ENCODE results near the gene RBL1.
A peak's percentile ranks its signal among the peaks of the same experiment; 100 is the strongest.
"Not testable (repeated sequence)": the region's sequence is repeated elsewhere in the genome, so short reads cannot be mapped to it uniquely, and the experiment has no call there.

The RBL1 gene

DNA sequence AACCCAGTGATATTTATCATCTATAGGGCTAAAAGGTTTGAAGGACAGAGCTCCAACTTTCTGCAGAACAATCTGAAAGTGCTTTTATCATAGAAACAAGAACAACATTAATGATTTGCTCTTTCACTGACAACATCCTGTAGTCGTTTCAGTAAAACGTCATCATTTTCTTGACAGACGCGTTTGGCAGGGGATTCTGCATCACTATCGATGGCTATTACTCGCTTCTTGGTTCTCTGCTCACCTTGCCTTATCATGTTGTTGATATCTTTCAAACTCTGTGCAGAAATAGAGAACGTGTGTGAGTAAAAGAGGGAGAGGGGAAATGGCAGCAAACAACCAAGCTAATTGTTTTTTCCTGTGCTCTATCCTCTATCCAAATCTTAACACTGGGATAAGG, 97.1 kb downstream of the RBL1 start:
- TF ChIP-seq CTCF (IDR thresholded peaks at IDR 0.05), result no peak
- no peak for DNase-seq (ENCODE audit: low spot score)
- Histone ChIP-seq H3K27ac (no peak overlapping the region), H3K4me3 (no peak overlapping the region)

DNA sequence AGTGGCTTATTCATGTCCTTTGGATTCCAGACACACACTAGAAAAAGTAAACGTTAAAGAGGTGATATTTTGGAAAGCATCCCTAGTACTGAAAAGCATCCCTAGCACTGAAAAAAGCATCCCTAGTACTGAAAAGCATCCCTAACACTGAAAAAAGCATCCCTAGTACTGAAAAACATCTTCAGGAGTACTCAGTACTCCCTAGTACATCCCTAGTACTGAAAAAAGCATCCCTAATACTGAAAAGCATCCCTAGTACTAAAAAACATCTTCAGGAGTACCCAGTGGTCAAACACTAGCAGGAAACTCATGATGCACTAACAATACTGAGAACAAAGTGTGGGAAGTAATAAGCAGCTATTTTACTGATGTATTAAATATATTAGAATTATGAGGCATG, 98.7 kb downstream of the RBL1 start:
- DNase-seq (ENCODE audit: low spot score), result no peak
- no peak overlapping the region for H3K27ac ChIP-seq
- H3K4me3 ChIP-seq, result no peak overlapping the region
- no peak for TF ChIP-seq CTCF (IDR thresholded peaks at IDR 0.05)

- not testable (repeated sequence) for H3K27ac ChIP-seq; H3K4me3 ChIP-seq; DNase-seq (ENCODE audit: low spot score)
These were observed 101.6 kb downstream of the RBL1 start for GRCh38 chr20:36994221-36994620.

- H3K4me3 ChIP-seq, result no peak overlapping the region
- no peak for TF ChIP-seq CTCF (IDR thresholded peaks at IDR 0.05)
- DNase-seq (ENCODE audit: low spot score), result no peak
- H3K27ac ChIP-seq, result no peak overlapping the region
These were observed 102.9 kb downstream of the RBL1 start for GRCh38 chr20:36992802-36993334.

DNA sequence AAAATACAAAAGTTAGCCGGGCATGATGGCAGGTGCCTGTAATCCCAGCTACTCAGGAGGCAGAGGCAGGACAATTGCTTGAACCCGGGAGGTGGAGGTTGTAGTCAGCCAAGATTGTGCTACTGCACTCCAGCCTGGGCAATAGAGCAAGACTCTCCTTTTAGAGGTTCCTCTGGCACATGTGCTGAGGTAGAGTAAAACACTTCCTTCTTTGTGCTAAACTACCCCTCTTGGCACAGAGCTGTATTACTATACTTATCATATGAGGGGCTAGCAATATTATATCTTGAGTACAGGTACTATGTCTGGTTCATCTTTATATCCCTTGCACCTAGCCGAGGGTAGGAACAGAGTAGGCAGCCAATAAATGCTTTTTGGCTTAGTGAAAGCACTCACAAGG, 104.1 kb downstream of the RBL1 start:
- DNase-seq (ENCODE audit: low spot score), result no peak
- Histone ChIP-seq H3K4me3 (no peak overlapping the region), H3K27ac (no peak overlapping the region)
- TF ChIP-seq CTCF (IDR thresholded peaks at IDR 0.05), result no peak

- no peak for DNase-seq (ENCODE audit: low spot score)
- peak overlapping the region in 1 of 2 donors; percentile 22 for H3K27ac ChIP-seq
- TF ChIP-seq CTCF (IDR thresholded peaks at IDR 0.05), result no peak
- H3K4me3 ChIP-seq, result no peak overlapping the region
These were observed 106.0 kb downstream of the RBL1 start for GRCh38 chr20:36989797-36990196.

GRCh38 chr20:36988494-36988966, 107.3 kb downstream of the RBL1 start:
- DNase-seq (ENCODE audit: low spot score), result no peak
- Histone ChIP-seq H3K4me3 (no peak overlapping the region), H3K27ac (peak overlapping the region in 1 of 2 donors; percentile 6)
- no peak for TF ChIP-seq CTCF (IDR thresholded peaks at IDR 0.05)

- Histone ChIP-seq H3K27ac (no peak overlapping the region), H3K4me3 (no peak overlapping the region)
- TF ChIP-seq CTCF (IDR thresholded peaks at IDR 0.05), result no peak
- no peak for DNase-seq (ENCODE audit: low spot score)
These were observed 111.5 kb downstream of the RBL1 start for GRCh38 chr20:36984257-36984638.

Measured in coronary artery (tissue), 2 donors.